Measurements from ENCODE around the gene NDUFS4.

Gene NDUFS4

DNA sequence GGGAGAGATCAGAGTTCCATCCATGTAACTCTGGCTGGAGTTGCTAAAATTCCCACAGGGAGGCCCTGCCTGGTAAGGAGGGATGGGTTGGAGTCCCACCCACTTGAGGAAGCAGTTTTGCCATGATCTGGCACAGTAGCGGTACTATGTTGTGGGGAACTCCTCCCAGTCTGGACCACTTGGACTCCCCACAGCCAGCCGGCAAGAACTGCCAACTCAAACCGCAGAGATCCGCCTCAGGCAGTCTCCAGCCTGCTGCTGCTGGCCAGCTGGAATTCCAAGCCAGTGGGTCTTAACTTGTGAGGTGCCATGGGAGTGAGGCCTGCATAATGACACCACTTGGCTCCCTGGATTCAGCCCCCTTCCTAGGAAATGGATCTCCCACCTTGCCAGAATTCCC, 151.9 kb downstream of the NDUFS4 start:
- Histone ChIP-seq H3K4me3 (no peak overlapping the region), H3K27ac (no peak overlapping the region)
- TF ChIP-seq, protein P1, sequence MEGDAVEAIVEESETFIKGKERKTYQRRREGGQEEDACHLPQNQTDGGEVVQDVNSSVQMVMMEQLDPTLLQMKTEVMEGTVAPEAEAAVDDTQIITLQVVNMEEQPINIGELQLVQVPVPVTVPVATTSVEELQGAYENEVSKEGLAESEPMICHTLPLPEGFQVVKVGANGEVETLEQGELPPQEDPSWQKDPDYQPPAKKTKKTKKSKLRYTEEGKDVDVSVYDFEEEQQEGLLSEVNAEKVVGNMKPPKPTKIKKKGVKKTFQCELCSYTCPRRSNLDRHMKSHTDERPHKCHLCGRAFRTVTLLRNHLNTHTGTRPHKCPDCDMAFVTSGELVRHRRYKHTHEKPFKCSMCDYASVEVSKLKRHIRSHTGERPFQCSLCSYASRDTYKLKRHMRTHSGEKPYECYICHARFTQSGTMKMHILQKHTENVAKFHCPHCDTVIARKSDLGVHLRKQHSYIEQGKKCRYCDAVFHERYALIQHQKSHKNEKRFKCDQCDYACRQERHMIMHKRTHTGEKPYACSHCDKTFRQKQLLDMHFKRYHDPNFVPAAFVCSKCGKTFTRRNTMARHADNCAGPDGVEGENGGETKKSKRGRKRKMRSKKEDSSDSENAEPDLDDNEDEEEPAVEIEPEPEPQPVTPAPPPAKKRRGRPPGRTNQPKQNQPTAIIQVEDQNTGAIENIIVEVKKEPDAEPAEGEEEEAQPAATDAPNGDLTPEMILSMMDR (IDR thresholded peaks at IDR 0.05) = no peak
- no peak for DNase-seq (ENCODE audit: low spot score)

DNA sequence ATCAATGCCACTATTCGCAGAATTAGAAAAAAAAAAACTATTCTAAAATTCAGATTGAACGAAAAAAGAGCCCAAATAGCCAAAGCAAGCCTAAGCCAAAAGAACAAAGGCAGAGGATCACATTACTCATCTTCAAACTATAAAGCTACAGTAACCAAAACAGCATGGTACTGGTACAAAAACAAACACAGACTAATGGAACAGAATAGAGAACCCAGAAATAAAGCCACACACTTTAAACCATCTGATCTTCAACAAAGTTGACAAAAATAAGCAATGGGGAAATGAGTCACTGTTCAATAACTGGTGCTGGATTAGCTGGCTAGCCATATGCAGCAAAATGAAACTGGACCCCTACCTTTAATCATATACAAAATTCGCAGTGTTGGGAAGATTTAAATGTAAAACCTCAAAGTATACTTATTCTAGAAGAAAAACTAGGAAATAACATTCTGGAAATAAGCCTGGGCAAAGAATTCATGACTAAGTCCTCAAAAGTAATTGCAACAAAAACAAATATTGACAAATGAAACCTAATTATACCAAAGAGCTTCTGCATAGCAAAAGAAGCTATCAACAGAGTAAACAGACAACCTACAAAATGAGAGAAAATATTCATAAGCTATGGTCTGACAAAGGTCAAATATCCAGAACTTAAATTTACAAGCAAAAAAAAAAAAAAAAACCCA, 153.7 kb downstream of the NDUFS4 start:
- Histone ChIP-seq H3K27ac (no peak overlapping the region), H3K4me3 (no peak overlapping the region)
- TF ChIP-seq, protein P1 (IDR thresholded peaks at IDR 0.05) = no peak
- DNase-seq (ENCODE audit: low spot score) = no peak

DNA sequence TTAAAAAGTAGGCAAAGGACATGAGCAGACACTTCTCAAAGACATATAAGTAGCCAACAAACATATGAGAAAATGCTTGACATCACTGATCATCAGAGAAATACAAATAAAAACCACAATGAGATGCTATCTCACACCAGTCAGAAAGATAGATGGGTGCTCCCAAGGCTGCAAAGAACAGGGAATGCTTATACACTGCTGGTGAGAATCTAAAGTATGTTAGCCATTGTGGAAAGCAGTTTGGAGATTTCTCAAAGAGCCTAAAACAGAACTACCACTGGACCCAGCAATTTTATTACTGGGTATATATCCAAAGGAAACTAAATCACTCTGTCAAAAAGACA, 154.2 kb downstream of the NDUFS4 start:
- DNase-seq (ENCODE audit: low spot score) = no peak
- Histone ChIP-seq H3K27ac (no peak overlapping the region), H3K4me3 (no peak overlapping the region)
- TF ChIP-seq, protein P1 (IDR thresholded peaks at IDR 0.05) = no peak

DNA sequence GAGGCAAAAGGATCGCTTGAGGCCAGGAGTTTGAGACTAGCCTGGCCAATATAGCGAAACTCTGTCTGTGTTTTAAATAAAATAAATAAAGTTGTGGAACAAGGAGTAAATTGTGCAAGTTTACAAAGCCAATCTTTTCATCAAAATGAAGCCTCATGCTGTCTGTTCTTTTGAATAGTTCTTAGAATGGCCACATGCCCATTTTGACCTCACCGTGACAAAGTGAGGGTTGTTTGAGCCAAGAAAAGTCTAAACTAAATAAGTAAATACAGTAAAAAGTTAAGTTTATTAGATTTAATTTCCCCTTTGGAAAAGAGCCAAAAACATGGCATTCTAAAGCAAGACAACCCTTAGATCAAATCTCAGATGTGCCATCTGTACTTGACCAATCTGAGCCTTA, 165.7 kb downstream of the NDUFS4 start:
- DNase-seq (ENCODE audit: low spot score) = no peak
- no peak overlapping the region for H3K4me3 ChIP-seq
- TF ChIP-seq, protein P1 (IDR thresholded peaks at IDR 0.05) = no peak
- H3K27ac ChIP-seq = no peak overlapping the region

DNA sequence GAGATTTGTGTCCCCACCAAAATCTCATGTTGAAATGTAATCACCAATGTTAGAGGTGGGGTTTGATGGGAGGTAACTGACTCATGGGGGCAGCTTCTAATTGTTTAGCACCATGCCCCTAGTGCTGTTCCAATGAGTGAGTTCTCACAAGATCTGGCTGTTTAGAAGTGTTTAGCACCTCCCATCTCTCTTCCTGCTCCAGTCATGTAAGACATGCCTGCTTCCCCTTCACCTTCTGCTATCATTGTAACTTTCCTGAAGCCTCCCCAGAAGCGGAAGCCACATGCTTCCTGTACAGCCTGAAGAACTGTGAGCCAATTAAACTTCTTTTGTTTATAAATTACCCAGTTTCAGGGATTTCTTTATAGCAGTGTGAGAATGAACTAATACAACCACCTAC, 170.5 kb downstream of the NDUFS4 start:
- H3K27ac ChIP-seq = no peak overlapping the region

More for the DNA sequence above, 170.5 kb downstream of the NDUFS4 start:
- TF ChIP-seq, protein P1 (IDR thresholded peaks at IDR 0.05) = no peak
- DNase-seq (ENCODE audit: low spot score) = no peak
- no peak overlapping the region for H3K4me3 ChIP-seq

Data from coronary artery (tissue), 2 donors.